GM03348 (cell line): Measurements from ENCODE around the gene GALK2.
A peak's percentile ranks its signal among the peaks of the same experiment; 100 is the strongest.
"Not testable (repeated sequence)": the region's sequence is repeated elsewhere in the genome, so short reads cannot be mapped to it uniquely, and the experiment has no call there.

Source experiments
- DNase-seq: peaks from one replicate; pipeline ENCODE4 v3.0.0; 2012; ENCODE audit warnings: low spot score

GALK2 gene

GRCh38 chr15:49164865-49165264, 5.2 kb upstream of the GALK2 start:
- DNase-seq, result no peak

GRCh38 chr15:49168016-49168415, 2.0 kb upstream of the GALK2 start:
- DNase-seq, result peak; percentile 29

- no peak for DNase-seq
Measured at GRCh38 chr15:49171790-49172189, 1.7 kb downstream of the GALK2 start.

GRCh38 chr15:49174902-49175301, 4.9 kb downstream of the GALK2 start:
- DNase-seq, result no peak

- not testable (repeated sequence) for DNase-seq
Measured at GRCh38 chr15:49175582-49176397, 5.7 kb downstream of the GALK2 start.

- no peak for DNase-seq
Measured at GRCh38 chr15:49178497-49178896, 8.4 kb downstream of the GALK2 start.

- DNase-seq, result no peak
Measured at GRCh38 chr15:49179433-49180190, 9.6 kb downstream of the GALK2 start.

- DNase-seq, result no peak
Measured at GRCh38 chr15:49182128-49182527, 12.1 kb downstream of the GALK2 start.

GRCh38 chr15:49183741-49184140, 13.7 kb downstream of the GALK2 start:
- not testable (repeated sequence) for DNase-seq

- no peak for DNase-seq
Measured at GRCh38 chr15:49185473-49185872, 15.4 kb downstream of the GALK2 start.

GRCh38 chr15:49187549-49188245, 17.6 kb downstream of the GALK2 start:
- no peak for DNase-seq

- no peak for DNase-seq
Measured at GRCh38 chr15:49188933-49189332, 18.9 kb downstream of the GALK2 start.

- no peak for DNase-seq
Measured at GRCh38 chr15:49189631-49190030, 19.6 kb downstream of the GALK2 start.

GRCh38 chr15:49190586-49190985, 20.5 kb downstream of the GALK2 start:
- DNase-seq, result no peak

GRCh38 chr15:49191892-49192291, 21.8 kb downstream of the GALK2 start:
- DNase-seq, result no peak

GRCh38 chr15:49196856-49197255, 26.8 kb downstream of the GALK2 start:
- no peak for DNase-seq

- DNase-seq, result no peak
Measured at GRCh38 chr15:49199666-49200065, 29.6 kb downstream of the GALK2 start.

- DNase-seq, result no peak
Measured at GRCh38 chr15:49200347-49200746, 30.3 kb downstream of the GALK2 start.

GRCh38 chr15:49208102-49208501, 38.1 kb downstream of the GALK2 start:
- not testable (repeated sequence) for DNase-seq

- no peak for DNase-seq
Measured at GRCh38 chr15:49212897-49213296, 42.9 kb downstream of the GALK2 start.

GRCh38 chr15:49215768-49216739, 46.0 kb downstream of the GALK2 start:
- DNase-seq, result no peak
